DND-41 (cell line): ENCODE measurements around the gene KRTDAP.

Experiments
- ATAC-seq: fragments of 200-7000 bp; cut with Tn5 transposase; 3 replicates; pipeline ENCODE4 v1.9.1; 2021; ENCODE audit warnings: low read depth; ENCODE audit not compliant: insufficient read depth
- DNase-seq: peaks from one replicate; pipeline ENCODE4 v3.0.0-alpha.2; 2020
- H2AFZ ChIP-seq: 2 replicates; pipeline ENCODE4 v1.6.0; 2012; ENCODE audit warnings: low read depth, low read length
- H3K27ac ChIP-seq: 2 replicates; pipeline ENCODE4 v1.5.1; 2012; ENCODE audit warnings: low read length, inconsistent platforms
- H3K27me3 ChIP-seq: fragments of 200-600 bp; sonication (generic); 2 replicates; pipeline ENCODE4 v1.6.0; 2012; ENCODE audit warnings: low read length, mild to moderate bottlenecking, inconsistent platforms; ENCODE audit not compliant: insufficient read depth, poor library complexity
- H3K36me3 ChIP-seq: 2 replicates; pipeline ENCODE4 v1.5.1; 2012; ENCODE audit warnings: low read length, inconsistent platforms; ENCODE audit not compliant: insufficient read depth
- H3K4me1 ChIP-seq: 2 replicates; pipeline ENCODE4 v1.5.1; 2012; ENCODE audit warnings: mild to moderate bottlenecking, low read length; ENCODE audit not compliant: insufficient read depth
- H3K4me2 ChIP-seq: 2 replicates; pipeline ENCODE4 v1.6.0; 2012; ENCODE audit warnings: mild to moderate bottlenecking, moderate library complexity, low read length, inconsistent platforms; ENCODE audit not compliant: insufficient read depth
- H3K4me3 ChIP-seq, 2 experiments: fragments of 200-600 bp in 1 of 2; shearing (Covaris generic) in 1 of 2; 2 replicates each; pipeline ENCODE4 v1.5.1; 2012 to 2016; ENCODE audit warnings: inconsistent platforms in 2 of 2, low read length in 2 of 2, mild to moderate bottlenecking in 2 of 2, low read depth in 1 of 2, moderate library complexity in 1 of 2
- H3K79me2 ChIP-seq: 2 replicates; pipeline ENCODE4 v1.6.0; 2012; ENCODE audit warnings: low read length, inconsistent platforms; ENCODE audit not compliant: insufficient read depth
- H3K9ac ChIP-seq: 2 replicates; pipeline ENCODE4 v1.6.0; 2012; ENCODE audit warnings: low read depth, mild to moderate bottlenecking, inconsistent platforms, low read length, moderate library complexity
- H3K9me3 ChIP-seq: 2 replicates; pipeline ENCODE4 v1.5.1; 2012; ENCODE audit warnings: low read length, moderate library complexity, mild to moderate bottlenecking, inconsistent platforms; ENCODE audit not compliant: insufficient read depth, severe bottlenecking
- H4K20me1 ChIP-seq: 2 replicates; pipeline ENCODE4 v1.6.0; 2012; ENCODE audit warnings: low read length; ENCODE audit not compliant: insufficient read depth
- CTCF ChIP-seq: IDR thresholded peaks from 2 replicates; pipeline ENCODE4 v1.5.1; 2012; ENCODE audit warnings: borderline replicate concordance, low read length, moderate library complexity, mild to moderate bottlenecking; ENCODE audit not compliant: poor library complexity, severe bottlenecking; ENCODE audit errors: extremely low read depth
- EZH2 ChIP-seq: IDR thresholded peaks from 3 replicates; pipeline ENCODE4 v1.6.1; 2012; ENCODE audit warnings: borderline replicate concordance, low read depth, mild to moderate bottlenecking, moderate library complexity, low read length, inconsistent platforms; ENCODE audit not compliant: severe bottlenecking

KRTDAP gene

GRCh38 chr19:35484252-35485036, 5.8 kb downstream of the KRTDAP start:
- Histone ChIP-seq H2AFZ (no peak overlapping the region; the same call in 1 of the 2 replicates), H3K9me3 (no peaks in the 10 kb centered on the region), H3K36me3 (no peaks in the 10 kb centered on the region), H3K27me3 (peaks cover 8% of the 10 kb centered on the region), H3K27ac (no peak overlapping the region), H3K4me1 (peaks cover 5% of the 10 kb centered on the region; the same call in 1 of the 2 replicates), H3K4me2 (no peak overlapping the region), H3K4me3 (no peak overlapping the region), H4K20me1 (no peaks in the 10 kb centered on the region), H3K9ac (no peak overlapping the region), H3K79me2 (no peaks in the 10 kb centered on the region)
- no peak for ATAC-seq
- TF ChIP-seq EZH2 = no peak
- no peak for TF ChIP-seq CTCF
- DNase-seq = no peak

DNA sequence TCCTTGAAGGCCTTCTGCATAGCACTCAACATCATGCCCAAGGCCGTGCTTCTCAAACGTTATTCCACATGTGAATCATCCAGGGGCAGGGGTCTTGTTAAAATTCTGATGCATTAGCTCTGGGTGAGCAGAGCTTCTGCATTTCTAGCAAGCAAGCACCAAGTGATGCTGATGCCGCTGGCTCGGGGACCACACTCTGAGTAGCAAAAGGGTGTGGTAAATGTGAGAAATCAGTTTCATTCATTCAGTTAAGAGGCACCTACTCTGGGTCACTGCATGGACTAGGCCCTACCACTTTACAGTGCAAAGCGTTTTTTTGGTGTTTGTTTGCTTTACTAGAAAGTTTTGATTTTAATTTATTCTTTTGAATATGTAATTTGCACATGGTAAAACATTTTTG, 7.2 kb downstream of the KRTDAP start:
- H3K27ac ChIP-seq = no peak overlapping the region
- no peaks in the 10 kb centered on the region for H4K20me1 ChIP-seq
- TF ChIP-seq CTCF = no peak
- TF ChIP-seq EZH2 = no peak
- no peaks in the 10 kb centered on the region for H3K79me2 ChIP-seq
- H3K9me3 ChIP-seq = no peaks in the 10 kb centered on the region
- DNase-seq = no peak
- no peak overlapping the region for H2AFZ ChIP-seq
- H3K27me3 ChIP-seq = peaks cover 6% of the 10 kb centered on the region
- peaks cover 5% of the 10 kb centered on the region; the same call in 1 of the 2 replicates for H3K4me1 ChIP-seq
- H3K9ac ChIP-seq = no peak overlapping the region
- H3K4me3 ChIP-seq = no peak overlapping the region
- H3K36me3 ChIP-seq = no peaks in the 10 kb centered on the region
- ATAC-seq = no peak
- H3K4me2 ChIP-seq = no peak overlapping the region

DNA sequence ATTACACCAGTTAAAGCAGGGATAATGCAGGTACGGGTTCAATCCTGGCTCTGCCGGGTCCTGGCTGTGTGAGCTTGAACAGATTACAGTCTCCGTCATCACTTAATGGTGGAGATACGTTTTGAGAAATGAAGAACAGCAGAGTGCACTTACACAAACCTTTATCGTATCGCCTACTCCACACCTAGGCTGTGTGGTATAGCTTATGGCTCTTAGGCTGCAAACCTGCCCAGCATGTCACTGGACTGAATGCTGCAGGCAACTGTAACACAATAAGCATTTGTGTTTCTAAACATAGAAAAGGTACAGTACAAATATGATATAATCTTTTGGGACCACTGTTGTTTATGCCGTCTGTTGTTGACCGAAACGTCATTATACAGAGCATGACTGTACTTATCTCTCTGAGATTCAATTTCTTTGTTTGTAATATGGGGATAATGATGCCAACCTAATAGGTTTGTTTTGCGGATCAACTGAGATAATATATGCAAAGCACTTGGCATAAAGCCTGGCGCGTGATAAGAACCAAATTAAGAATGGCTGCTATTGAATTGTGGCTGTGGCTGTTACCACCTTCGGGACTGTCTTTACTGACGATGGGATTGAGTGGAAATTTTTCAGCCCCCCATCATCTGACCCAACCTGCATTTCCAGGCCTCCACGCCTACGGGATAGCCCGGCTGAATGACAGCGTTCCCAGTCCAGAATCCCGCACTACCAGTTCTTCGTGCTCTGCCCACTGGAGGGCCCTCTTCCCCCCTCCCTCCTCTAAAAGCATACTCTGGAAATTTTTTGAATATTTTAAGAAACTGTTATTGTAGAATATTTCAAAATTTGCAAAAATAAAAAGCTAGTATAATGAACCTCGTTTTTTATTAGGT, 11.2 kb downstream of the KRTDAP start:
- Histone ChIP-seq H3K4me3 (no peak overlapping the region), H2AFZ (no peak overlapping the region), H3K9me3 (no peaks in the 10 kb centered on the region), H3K36me3 (no peaks in the 10 kb centered on the region), H3K4me1 (no peaks in the 10 kb centered on the region), H3K27ac (no peak overlapping the region), H3K79me2 (no peaks in the 10 kb centered on the region), H3K27me3 (no peaks in the 10 kb centered on the region), H4K20me1 (no peaks in the 10 kb centered on the region), H3K4me2 (no peak overlapping the region), H3K9ac (no peak overlapping the region)
- TF ChIP-seq EZH2 (no peak), CTCF (no peak)
- no peak for ATAC-seq
- DNase-seq = no peak
